Osteoblast (primary cell): ENCODE data around the gene RPIA. TPM values are rescaled to one million over a fixed set of nuclear protein-coding genes. Genes with fewer than 3 reads are reported as not detected.

Experiments
- DNase-seq: peaks from one replicate; pipeline ENCODE4 v3.0.0; 2011; ENCODE audit warnings: low spot score, mixed read lengths; ENCODE audit not compliant: insufficient read length; ENCODE audit errors: missing footprints
- H2AFZ ChIP-seq: 2 replicates; pipeline ENCODE4 v1.6.0; 2011; ENCODE audit warnings: mild to moderate bottlenecking, low read length
- H3K27ac ChIP-seq: 2 replicates; pipeline ENCODE4 v1.5.1; 2011; ENCODE audit warnings: mild to moderate bottlenecking, low read depth, low read length, moderate library complexity
- H3K27me3 ChIP-seq: 2 replicates; pipeline ENCODE4 v1.6.0; 2012; ENCODE audit warnings: mild to moderate bottlenecking, control low read depth, inconsistent platforms, low read length, moderate library complexity; ENCODE audit not compliant: insufficient read depth
- H3K36me3 ChIP-seq: 2 replicates; pipeline ENCODE4 v1.5.1; 2011; ENCODE audit warnings: mild to moderate bottlenecking, low read length, control low read depth, moderate library complexity; ENCODE audit not compliant: insufficient read depth
- H3K4me1 ChIP-seq: 2 replicates; pipeline ENCODE4 v1.5.1; 2011; ENCODE audit warnings: mild to moderate bottlenecking, low read length, control low read depth, moderate library complexity; ENCODE audit not compliant: insufficient read depth
- H3K4me2 ChIP-seq: 2 replicates; pipeline ENCODE4 v1.6.0; 2011; ENCODE audit warnings: mild to moderate bottlenecking, low read length; ENCODE audit not compliant: insufficient read depth
- H3K4me3 ChIP-seq: fragments of 200-600 bp; sonication (generic); 3 replicates; pipeline ENCODE4 v1.5.1; 2012; ENCODE audit warnings: mild to moderate bottlenecking, low read length, inconsistent platforms; ENCODE audit not compliant: insufficient read depth
- H3K79me2 ChIP-seq: 2 replicates; pipeline ENCODE4 v1.6.0; 2012; ENCODE audit warnings: mild to moderate bottlenecking, low read length, control low read depth, inconsistent platforms; ENCODE audit not compliant: insufficient read depth
- H3K9me3 ChIP-seq: 2 replicates; pipeline ENCODE4 v1.5.1; 2011; ENCODE audit warnings: low read depth, low read length, control low read depth
- H4K20me1 ChIP-seq: 2 replicates; pipeline ENCODE4 v1.6.0; 2012; ENCODE audit warnings: mild to moderate bottlenecking, low read length, control low read depth; ENCODE audit not compliant: insufficient read depth
- CTCF ChIP-seq: IDR thresholded peaks from 2 replicates; pipeline ENCODE4 v1.5.1; 2011; ENCODE audit warnings: mild to moderate bottlenecking, low read depth, low read length, moderate library complexity; ENCODE audit errors: extremely low read depth
- total RNA-seq: library from RNA; depleted of rRNA; stranded (reverse); fragments of >200 nt; gene quantifications from 2 replicates; pipeline ENCODE4 v1.2.3, GENCODE V29; 2012

Gene RPIA
- total RNA-seq, 1 donor: 6.2 TPM

- no peaks in the 10 kb centered on the region for H3K27me3 ChIP-seq
- no peak overlapping the region for H3K4me2 ChIP-seq
- no peak for DNase-seq
- TF ChIP-seq CTCF: no peak
- H3K4me1 ChIP-seq: peaks cover 13% of the 10 kb centered on the region
- H4K20me1 ChIP-seq: peaks cover 27% of the 10 kb centered on the region
- H3K79me2 ChIP-seq: no peaks in the 10 kb centered on the region
- H3K27ac ChIP-seq: no peak overlapping the region
- H3K36me3 ChIP-seq: peaks cover 5% of the 10 kb centered on the region
- no peak overlapping the region for H3K4me3 ChIP-seq
- H2AFZ ChIP-seq: no peak overlapping the region
- no peaks in the 10 kb centered on the region for H3K9me3 ChIP-seq
Measured at GRCh38 chr2:88737385-88737784, 45.9 kb downstream of the RPIA start.

GRCh38 chr2:88738271-88738670 is 46.8 kb downstream of the RPIA start:
- H2AFZ ChIP-seq: no peak overlapping the region
- H3K9me3 ChIP-seq: no peaks in the 10 kb centered on the region
- no peak overlapping the region for H3K27ac ChIP-seq
- H4K20me1 ChIP-seq: peaks cover 23% of the 10 kb centered on the region
- no peak for TF ChIP-seq CTCF
- H3K4me1 ChIP-seq: peaks cover 7% of the 10 kb centered on the region
- no peaks in the 10 kb centered on the region for H3K27me3 ChIP-seq
- H3K4me2 ChIP-seq: no peak overlapping the region
- no peak for DNase-seq
- H3K36me3 ChIP-seq: peaks cover 5% of the 10 kb centered on the region
- H3K4me3 ChIP-seq: no peak overlapping the region
- H3K79me2 ChIP-seq: no peaks in the 10 kb centered on the region

- Histone ChIP-seq H3K27ac (no peak overlapping the region), H3K79me2 (no peaks in the 10 kb centered on the region), H3K4me2 (no peak overlapping the region), H3K4me3 (no peak overlapping the region), H3K36me3 (peaks cover 5% of the 10 kb centered on the region), H2AFZ (no peak overlapping the region), H3K27me3 (no peaks in the 10 kb centered on the region), H3K9me3 (no peaks in the 10 kb centered on the region), H3K4me1 (peaks cover 7% of the 10 kb centered on the region), H4K20me1 (peaks cover 9% of the 10 kb centered on the region)
- peak; percentile 95 for TF ChIP-seq CTCF
- peak; percentile 83 for DNase-seq
Measured at GRCh38 chr2:88739985-88740600, 48.6 kb downstream of the RPIA start.

- Histone ChIP-seq H3K4me3 (no peak overlapping the region), H3K36me3 (peaks cover 14% of the 10 kb centered on the region), H4K20me1 (no peaks in the 10 kb centered on the region), H3K27me3 (no peaks in the 10 kb centered on the region), H3K9me3 (no peaks in the 10 kb centered on the region), H3K4me2 (no peak overlapping the region), H3K27ac (no peak overlapping the region), H3K79me2 (no peaks in the 10 kb centered on the region), H2AFZ (no peak overlapping the region), H3K4me1 (no peaks in the 10 kb centered on the region)
- no peak for TF ChIP-seq CTCF
- no peak for DNase-seq
Measured at GRCh38 chr2:88746929-88747490, 55.5 kb downstream of the RPIA start.
